Measurements from ENCODE around the gene PIP5KL1. TPM values are rescaled to one million over a fixed set of nuclear protein-coding genes. Genes with fewer than 3 reads are reported as not detected.

Gene PIP5KL1
- total RNA-seq, 1 donor from 2014 or later, result 6.1 TPM

DNA sequence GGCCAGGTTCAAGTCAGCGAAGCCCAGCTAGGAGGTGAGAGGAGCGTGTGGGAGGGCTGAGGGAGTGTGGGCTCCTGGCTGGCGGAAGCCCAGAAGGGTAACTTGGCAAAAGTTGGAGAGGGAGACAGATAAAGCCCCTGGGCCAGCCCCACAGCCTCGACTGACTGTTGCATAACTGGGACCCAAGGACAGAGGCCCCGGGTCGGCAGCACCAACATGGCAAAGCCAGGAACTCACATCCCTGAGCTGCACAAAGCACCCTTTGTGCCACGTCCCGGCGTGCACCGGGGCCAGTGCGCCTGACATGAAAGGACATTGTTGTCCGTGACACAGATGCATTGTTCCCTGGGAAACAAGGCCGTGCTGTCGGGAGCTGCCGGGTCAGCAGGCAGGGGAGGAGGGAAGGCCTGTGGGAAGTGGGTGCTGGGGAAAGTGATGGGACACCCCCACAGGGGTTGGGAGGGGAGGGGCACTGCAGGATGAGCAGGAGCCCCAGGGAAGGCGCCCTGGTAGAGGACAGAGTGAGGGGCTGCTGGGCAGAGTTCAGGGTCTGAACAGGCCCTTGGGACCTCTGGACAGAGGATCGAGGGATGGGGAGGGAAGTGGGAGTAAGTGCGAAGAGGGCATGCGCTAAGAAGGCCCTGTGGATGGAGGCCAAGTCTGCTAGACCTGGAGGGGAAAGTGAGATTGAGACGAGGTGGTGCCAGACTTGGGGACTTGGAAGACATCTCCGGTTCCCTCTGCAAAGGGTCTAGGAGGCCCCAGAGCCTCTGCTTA is 20.1 kb upstream of the PIP5KL1 start:
- no peak for FAIRE-seq

DNA sequence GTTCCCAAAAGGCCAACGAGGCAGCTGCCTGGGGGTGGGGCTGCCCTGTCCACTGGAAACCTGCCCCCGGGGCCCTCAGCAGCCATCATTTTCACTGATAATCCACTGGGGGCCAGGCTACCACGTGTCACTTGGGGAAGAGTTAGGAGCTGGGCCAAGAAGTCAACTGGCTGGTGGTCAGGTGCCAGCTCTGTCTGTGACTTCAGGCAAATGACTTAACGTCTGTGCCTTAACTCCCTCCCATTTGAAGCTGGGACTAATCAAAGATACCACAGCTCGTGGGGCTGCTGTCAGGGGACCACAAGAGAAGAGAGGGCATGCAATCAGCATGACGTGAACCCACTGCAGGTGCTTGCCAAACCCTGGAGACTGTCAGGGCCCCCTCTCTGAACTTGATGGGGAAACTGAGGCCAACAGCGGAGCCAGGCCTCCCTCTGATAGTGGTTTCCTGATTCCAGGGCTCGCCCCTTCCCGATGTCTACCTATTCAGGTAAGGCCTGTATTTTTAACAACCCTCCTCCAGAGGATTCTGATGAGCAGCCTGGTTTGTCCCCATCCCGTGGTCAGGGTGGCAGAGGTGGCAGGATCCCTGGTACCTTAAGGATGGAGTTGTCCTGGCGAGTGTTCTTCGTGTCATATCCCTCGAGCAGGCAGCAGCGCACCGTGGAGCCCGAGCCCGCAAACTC is 19.4 kb upstream of the PIP5KL1 start:
- DNase-seq (ENCODE audit: low spot score in 2 of 2), result no peak
- FAIRE-seq, result no peak

More for the DNA sequence above, 20.1 kb upstream of the PIP5KL1 start:
- peak; percentile 72 to 73 for DNase-seq (ENCODE audit: low spot score in 2 of 2)

DNA sequence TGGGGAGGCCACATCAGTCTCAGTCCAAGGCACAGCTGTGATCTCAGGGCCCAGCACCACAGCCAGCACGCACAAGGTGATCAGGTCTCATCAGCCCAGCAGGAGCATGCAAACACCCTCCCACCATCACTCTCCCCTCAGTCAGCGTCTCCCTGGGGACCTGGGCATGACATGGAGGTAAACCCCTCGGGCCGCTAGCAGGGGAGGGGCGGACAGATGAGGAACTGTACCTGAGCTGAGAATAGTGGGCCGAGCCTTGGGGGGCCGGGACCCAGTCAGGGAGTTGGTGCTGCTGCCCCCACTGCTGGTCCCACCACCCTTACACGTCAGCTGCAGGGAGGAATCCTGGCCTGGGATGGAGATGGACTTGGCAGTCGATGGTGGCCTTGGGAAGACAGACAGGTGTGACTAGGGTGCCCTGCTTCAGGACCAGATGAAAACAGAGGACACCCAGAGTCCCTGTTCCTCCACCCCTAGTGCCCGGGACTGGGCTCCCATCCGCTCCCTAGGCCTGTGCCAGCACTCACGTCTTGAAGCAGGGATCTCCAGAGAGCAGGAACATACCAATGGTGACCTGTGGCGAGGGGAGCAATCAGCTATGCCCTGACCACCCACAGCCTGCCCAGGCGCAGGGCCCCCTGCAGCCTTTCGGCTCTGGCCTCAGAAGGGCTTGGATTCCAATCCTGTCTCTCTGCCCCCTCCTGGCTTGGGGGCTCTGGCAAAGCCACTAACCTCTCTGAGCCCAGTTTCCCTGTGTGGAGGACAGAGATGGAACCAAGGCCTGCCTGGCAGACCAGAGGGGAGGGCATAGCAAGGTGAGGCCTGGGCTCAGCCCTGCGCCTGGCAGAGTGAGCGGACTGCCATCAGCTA is 17.5 kb upstream of the PIP5KL1 start:
- FAIRE-seq (no peak), DNase-seq (ENCODE audit: low spot score in 2 of 2) (no peak)

DNA sequence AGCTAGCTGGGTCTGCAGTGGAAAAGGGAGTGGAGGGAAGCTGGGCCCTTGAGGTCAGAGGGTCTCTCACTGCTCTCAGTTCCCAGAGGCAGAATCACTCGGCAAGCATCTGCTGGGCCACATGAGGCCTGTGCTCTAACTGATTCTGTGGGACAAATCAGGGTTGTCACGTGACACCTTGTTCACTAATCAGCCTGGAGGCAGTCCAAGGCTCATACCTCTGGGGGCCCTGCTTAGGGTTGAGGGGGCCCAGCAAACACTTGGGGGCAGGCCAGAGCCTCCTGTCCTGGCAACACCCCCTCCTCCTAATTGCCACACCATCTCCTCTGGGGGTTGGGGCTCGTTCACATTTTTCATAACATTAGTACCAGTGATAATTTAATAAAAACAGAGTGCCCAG is 16.2 kb upstream of the PIP5KL1 start:
- DNase-seq (ENCODE audit: low spot score in 2 of 2), result no peak
- no peak for FAIRE-seq

DNA sequence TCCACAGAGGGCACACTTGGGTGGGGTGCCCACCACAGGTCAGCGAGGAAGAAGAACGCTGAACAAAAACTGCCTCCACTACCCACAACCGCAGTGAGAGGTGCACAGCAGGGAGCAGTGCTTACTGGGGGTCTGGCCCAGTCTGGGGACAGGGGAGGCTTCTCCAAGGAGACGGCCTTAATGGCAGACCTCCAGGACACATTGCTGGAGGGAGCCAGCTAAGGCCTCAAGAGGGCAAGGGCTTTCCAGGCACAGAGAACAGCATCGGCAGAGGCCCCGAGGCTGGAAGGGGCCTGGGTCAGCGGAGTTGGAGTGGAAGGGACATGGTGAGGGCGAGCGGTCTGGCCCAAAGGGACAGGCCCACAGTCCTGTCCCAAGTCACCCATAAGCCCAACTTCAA is 15.4 kb upstream of the PIP5KL1 start:
- FAIRE-seq (no peak), DNase-seq (ENCODE audit: low spot score in 2 of 2) (no peak)

DNA sequence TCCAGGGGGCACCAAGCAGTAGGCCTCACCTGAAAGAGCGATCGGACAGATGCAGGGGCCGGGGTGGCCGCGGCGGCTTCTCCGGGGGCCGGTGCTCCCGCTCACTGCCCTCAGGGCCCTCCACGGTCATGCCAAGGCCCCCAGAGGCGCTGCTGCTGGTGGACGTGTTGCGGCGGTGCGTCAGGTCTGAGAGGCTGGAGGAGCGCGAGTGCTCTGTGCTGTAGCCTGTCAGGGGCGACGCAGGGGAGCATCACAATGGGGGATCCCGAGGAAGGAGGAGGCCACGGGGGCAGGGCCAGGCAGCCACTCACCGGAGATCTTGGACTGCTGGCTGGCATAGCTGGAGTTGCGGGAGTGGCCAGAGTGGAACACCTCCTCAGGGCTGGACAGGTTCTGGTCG is 14.8 kb upstream of the PIP5KL1 start:
- FAIRE-seq (no peak), DNase-seq (ENCODE audit: low spot score in 2 of 2) (no peak)

DNA sequence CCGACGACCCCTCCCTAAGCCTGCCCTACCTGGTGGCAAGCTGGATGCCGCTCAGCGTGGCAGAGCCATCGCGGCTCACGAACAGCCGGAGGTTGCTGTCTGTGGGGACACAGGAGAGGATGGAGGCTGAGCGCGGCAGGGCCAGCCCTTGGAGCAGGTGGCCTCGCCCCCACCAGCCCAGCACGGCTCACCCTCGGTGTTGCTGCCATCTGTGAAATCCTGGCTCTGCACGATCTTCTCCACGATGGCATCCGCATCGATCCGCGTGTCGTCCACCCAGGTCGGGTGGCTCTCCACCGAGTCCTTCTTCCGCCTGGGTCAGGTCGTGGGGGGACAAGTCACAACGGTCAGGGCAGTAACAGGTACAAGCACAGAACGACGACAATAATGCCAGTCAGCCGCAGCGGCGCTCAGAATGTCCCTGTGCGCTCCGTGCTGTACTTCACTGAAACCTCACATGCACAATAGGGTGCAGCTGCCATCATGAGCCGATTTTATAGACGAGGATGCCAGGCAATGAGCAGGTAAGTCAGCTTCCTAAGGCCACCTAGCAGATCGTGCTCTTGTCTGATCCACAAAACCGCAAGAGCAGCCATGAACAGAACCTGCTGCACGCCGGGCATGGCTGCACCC is 14.1 kb upstream of the PIP5KL1 start:
- DNase-seq (ENCODE audit: low spot score in 2 of 2) (no peak), FAIRE-seq (no peak)

DNA sequence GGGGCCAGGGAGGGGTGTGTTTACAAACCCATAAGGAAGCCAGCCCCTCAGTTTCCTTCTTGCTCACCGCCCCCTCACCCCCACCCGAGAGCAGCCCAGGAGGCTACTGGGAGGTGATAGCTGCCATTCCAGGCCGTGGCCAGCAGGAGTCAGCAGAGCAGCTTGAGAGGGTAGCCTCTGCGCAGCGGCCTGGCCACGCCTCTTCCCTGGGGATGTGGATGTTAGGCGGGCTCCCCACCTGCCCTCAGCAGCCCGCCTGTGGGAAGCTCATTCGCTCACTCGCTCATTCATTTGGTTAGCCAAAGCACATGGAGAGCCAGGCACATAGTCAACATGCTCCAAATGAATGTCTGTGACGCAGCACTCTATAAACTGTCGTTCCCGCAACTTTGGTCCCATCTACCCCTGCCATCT is 13.2 kb upstream of the PIP5KL1 start:
- peak; percentile 79 to 88 for DNase-seq (ENCODE audit: low spot score in 2 of 2)
- no peak for FAIRE-seq

DNA sequence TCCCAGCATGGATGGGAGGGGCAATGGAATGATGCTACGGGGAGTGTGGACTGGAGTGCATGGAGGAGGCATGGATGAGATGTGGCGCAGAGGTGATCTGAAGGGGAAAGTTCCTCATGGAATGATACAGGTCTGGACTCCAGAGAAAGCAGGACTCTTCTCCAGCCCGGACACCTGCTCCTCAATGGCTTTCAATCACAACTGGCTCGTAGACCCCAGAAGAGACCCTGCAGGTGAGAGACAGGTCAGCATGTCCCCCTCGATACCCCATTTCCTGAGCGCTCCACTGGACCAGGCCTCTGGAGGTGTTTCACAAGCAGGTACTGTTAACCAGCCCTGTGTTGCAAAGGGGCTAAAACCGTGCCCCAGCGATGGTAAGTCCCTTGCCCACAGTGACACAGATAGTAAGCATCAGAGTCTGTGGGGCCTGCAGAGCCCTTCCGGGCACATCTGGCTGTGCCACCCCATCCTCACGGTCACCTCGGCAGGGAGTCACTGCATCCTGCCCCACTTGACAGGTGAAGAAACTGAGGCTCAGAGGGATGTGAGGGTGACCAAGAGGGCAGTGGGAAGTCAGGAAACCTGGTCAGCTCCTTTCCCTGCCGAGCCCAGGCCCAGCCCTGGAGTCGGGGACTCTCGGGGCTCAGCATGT is 12.6 kb upstream of the PIP5KL1 start:
- DNase-seq (ENCODE audit: low spot score in 2 of 2), result no peak
- no peak for FAIRE-seq

DNA sequence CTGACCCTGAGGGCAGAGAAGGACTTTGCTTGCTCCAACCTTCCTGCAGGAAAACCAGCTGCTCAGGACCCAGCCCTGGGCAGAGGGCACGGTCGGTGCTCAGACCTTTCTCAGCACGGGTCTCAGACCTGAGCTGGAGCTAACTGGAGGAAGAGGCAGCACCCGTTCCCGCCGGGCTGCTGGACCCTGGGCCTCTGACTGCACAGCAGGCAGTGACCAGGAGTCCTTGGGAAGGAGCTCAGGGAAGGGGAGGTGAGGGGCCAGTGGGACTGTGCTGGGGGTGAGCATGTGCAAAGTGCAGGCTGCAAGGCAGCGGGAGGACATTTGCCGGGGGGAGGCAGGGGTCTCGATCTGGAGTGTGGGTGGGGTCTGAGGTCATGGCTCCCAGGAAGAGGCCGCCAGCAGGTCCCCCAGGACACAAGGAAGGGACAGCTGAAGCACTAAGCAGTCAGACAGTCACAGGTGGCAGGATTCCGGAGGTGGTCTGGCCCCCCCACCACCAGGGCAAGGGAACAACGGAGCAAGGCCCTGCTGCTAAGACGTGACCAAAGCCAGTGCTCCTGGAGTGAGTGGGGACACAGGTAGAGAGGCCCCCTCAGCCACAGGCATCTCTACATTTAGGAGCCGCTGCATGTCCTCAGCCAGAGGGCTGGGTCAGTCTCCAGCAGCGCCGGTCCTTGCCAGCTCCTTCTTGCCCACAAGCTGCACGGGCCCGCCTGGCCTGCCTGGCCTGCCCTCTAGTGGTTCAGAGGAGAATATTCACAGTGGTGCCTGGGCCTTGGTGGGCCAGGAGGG is 11.8 kb upstream of the PIP5KL1 start:
- DNase-seq (ENCODE audit: low spot score in 2 of 2), result peak in 1 of 2 donors; percentile 71
- FAIRE-seq, result no peak

DNA sequence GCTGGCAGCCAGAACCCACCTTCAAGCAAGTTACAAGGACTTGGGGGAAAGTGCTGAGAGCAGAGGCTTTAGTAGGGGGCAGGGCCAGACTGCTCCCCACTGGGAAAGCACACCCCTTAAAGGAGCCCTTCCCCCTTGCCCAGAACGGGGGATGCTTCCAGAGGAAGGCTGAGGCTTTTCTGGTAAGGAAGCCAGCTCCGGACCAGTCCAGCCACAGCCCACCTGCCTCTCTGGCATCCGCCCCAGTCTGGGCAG is 11.3 kb upstream of the PIP5KL1 start:
- FAIRE-seq, result no peak
- DNase-seq (ENCODE audit: low spot score in 2 of 2), result no peak

DNA sequence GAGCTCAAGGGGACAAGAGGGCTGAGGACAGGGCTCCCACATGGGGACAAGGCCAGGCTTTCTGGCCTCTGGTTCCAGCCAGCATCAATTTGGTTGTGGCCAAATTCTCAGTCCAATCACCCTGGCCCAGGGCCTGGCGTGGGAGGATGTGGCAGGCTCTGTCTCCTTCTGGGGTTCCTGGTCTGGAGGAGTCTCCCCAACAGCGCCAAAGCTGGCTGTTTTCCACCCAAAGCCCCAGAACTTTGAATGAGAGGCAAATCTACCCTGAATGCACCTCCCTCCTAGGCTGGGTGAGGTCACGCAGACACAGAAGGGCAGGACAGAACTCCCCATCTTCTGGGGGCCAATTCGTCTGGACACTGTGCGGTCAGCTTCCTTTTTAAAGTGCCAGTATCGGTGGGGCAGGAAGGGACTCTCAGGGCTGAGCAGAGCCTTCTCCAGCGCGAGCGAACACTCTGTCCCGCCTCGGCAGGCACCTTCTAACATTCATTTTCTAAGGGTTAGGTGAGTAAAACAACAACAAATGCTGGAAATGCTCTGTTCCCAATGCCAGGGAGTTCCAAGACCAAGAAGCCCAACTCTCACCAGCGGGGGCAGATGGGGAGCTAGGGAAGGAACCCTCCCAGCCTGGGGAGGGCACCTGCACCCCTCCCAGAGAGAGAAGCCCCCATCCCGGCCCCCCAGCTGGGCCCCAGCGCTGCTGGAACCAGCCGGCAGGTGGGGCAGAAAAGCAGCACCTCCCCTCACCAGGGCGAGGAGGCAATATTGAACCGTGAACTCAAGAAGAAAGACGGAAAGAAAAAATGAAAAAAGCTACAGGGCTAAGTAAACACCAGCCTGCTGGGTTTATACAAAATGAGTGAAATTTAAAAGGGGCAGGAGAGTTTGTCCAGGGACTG is 10.7 kb upstream of the PIP5KL1 start:
- FAIRE-seq, result no peak
- no peak for DNase-seq (ENCODE audit: low spot score in 2 of 2)

DNA sequence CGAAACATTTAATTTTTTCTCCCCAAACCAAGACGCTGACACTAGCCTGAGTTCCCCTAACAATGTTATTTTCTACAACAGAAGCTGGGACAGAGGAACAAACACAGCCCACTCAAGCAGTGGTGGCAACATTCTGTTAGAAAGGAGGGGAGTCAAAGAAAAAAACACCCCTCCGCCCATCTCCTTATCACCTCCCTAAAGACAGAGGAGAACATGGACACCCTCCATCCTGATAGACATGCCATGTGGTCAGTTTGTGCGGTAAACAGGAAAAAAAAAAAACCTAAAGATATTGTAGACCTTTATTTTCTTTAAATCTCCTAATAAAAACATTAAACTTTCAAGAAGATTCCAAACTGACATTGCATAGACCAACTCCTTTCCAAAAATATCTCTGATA is 10.0 kb upstream of the PIP5KL1 start:
- FAIRE-seq (no peak), DNase-seq (ENCODE audit: low spot score in 2 of 2) (no peak)

DNA sequence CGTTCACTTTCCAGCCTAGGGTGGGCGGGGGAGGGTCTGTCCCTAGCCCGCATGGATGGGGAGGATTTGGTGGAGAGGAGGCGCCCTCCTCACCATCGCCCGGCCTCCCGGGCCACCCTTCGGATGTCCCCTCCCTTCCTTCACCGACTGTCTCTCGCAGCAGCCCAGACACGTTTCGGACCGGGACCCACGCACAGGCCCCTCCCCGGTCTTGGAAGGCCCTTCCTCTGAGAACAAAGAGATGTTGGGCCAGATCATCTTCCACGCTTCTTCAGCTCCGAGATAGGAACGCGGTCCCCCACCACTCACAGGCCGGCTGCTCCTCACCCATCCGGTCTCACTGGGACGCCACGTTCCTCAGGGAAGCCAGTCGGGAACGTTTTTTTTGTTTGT is 7.7 kb upstream of the PIP5KL1 start:
- FAIRE-seq (no peak), DNase-seq (ENCODE audit: low spot score in 2 of 2) (no peak)

DNA sequence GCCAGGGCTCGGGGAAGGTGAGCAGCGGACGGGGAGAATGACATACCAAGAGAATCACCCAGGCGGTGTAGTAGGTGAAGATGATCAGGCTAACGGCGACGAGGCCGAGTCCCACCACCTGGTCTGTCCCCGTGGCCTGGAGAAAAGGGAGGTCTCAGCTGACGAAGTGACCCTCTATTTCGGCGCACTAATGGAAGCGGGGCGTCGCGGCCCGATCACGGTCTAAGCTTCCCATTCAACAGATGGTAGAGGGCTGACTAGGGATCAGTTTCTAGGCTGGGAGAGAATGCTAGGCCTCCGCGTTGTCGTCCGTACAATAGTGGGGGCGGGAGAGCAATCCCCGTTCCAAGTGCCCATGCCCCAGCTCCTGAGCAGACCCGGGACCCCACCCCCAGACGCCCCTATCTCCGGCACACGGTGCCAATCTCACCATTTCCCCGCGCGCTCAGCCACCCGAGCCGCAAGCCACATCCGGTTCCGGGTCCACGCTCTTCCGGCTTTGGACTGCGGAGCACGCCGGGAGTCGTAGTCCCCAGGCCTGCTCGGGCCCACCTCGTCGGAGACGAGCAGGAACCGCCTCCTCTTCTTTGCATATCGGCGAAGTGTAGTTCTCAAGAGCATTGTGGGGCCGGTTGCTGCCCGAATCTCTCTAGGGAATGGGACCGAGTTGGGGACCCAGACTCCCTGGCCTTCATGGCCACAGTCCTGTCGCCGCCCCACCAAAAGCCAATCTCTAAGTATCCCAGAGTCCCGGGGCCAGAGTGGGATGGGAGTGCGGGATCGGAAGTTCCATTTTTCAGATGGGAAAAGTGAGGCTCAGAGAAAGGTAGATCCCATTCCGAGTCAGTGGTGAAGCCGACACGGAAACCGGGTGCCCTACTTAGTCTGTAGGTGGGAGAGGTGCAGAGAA is 7.1 kb upstream of the PIP5KL1 start, which contains the start of gene DPM2:
Gene DPM2 (minus strand): TSS at position 467 of the 910 bp plus-strand sequence. CDS start 34 bp downstream, at position 433.
- DNase-seq (ENCODE audit: low spot score in 2 of 2), result peak; percentile 76 to 88
- FAIRE-seq, result no peak

DNA sequence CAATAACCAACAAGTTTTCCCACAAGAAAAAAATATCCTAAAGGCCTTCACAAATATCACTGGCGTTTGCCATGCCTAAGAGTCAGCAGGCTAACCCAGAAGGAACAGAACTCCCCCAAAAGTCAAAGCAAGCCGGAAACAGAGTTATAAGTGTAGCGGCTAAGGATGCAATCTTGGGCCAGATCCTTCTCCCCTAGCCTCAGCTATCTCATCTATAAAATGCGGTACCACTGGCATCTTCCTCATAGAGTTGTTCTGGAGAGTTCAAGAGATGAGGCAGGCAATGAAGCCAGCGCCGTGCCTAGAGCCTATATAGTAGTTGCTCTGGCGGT is 6.4 kb upstream of the PIP5KL1 start:
- FAIRE-seq (no peak), DNase-seq (ENCODE audit: low spot score in 2 of 2) (no peak)

DNA sequence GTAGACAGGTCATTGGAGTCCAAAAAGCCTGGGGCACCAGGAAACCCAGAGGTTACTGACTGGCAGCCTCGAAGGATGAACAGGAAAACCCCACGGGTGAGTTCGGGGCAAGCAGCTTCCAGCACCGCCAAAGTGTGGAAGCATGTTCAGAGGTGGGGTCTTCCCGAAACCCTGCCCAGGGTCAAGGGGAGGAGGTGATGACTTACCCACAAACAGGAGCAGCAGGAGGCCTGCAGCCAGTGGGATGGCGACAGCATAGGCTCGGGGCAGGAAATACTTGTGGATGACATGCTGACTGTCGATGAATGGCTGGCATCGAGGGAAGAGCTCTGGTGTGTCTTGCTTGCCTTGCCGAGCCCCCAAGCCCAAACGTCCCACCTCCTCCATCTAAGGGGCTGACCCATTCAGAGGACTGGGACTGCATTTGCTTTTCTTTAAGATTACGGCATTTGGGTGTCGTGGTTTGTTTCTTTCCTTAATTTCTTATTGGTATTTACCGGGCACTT is 5.8 kb upstream of the PIP5KL1 start:
- DNase-seq (ENCODE audit: low spot score in 2 of 2), result no peak
- FAIRE-seq, result no peak

Data from frontal cortex (tissue), 4 donors.